Measurements from ENCODE around the gene CCDC112. TPM values are rescaled to one million over a fixed set of nuclear protein-coding genes. Genes with fewer than 3 reads are reported as not detected.

The CCDC112 gene
- 1 to 10 TPM; 2.1 to 2.6 TPM for total RNA-seq

GRCh38 chr5:115296124-115297022 is at the start of gene CCDC112:
Gene CCDC112 (minus strand): TSS chr5:115296654. CDS start chr5:115296543, 111 bp downstream.
- peak; percentile 80 for DNase-seq
- peak within 1 kb of the TSS; percentile 10 for H3K27ac Mint-ChIP-seq
- peaks cover 13% of the 10 kb centered on the region for H3K4me1 Mint-ChIP-seq
- peak within 1 kb of the TSS; percentile 77 for H3K4me3 Mint-ChIP-seq
- peaks cover 5% of the 10 kb centered on the region for H3K9me3 Mint-ChIP-seq
- ChIA-PET POLR2A (interaction anchor here (0.6 to 0.9 kb wide), 2 partner anchors 35 to 52 kb away, joined by 3 to 4 read pairs; no protein-coding TSS in a partner anchor), CTCF (interaction anchor here (0.6 to 1.5 kb wide), 3 partner anchors 13 to 81 kb away, joined by 3 to 5 read pairs (median 3); no protein-coding TSS in a partner anchor)
- peaks cover 2% of the 10 kb centered on the region for H3K36me3 Mint-ChIP-seq (ENCODE audit: low read depth)
- H3K27me3 Mint-ChIP-seq: peaks cover 42% of the 10 kb centered on the region

GRCh38 chr5:115345344-115345743 is 48.9 kb upstream of the CCDC112 start:
- H3K9me3 Mint-ChIP-seq: no peaks in the 10 kb centered on the region
- ChIA-PET CTCF (no interaction called here), POLR2A (no interaction called here)
- no peaks in the 10 kb centered on the region for H3K4me1 Mint-ChIP-seq
- H3K27me3 Mint-ChIP-seq: peaks cover 18% of the 10 kb centered on the region
- no peak for DNase-seq
- no peak overlapping the region for H3K27ac Mint-ChIP-seq
- no peak overlapping the region for H3K4me3 Mint-ChIP-seq
- no peaks in the 10 kb centered on the region for H3K36me3 Mint-ChIP-seq (ENCODE audit: low read depth)

GRCh38 chr5:115343855-115344254 is 47.4 kb upstream of the CCDC112 start:
- Mint-ChIP-seq H3K27ac (no peak overlapping the region), H3K4me3 (no peak overlapping the region), H3K27me3 (peaks cover 27% of the 10 kb centered on the region), H3K4me1 (no peaks in the 10 kb centered on the region), H3K36me3 (ENCODE audit: low read depth) (no peaks in the 10 kb centered on the region), H3K9me3 (no peaks in the 10 kb centered on the region)
- ChIA-PET POLR2A (no interaction called here), CTCF (no interaction called here)
- DNase-seq: no peak

- Mint-ChIP-seq H3K9me3 (no peaks in the 10 kb centered on the region), H3K36me3 (ENCODE audit: low read depth) (no peaks in the 10 kb centered on the region), H3K4me1 (no peaks in the 10 kb centered on the region), H3K27me3 (peaks cover 35% of the 10 kb centered on the region), H3K4me3 (no peak overlapping the region), H3K27ac (no peak overlapping the region)
- POLR2A ChIA-PET: no interaction called here
- CTCF ChIA-PET: no interaction called here
- DNase-seq: no peak
Measured at GRCh38 chr5:115342590-115343377, 46.3 kb upstream of the CCDC112 start.

- H3K36me3 Mint-ChIP-seq (ENCODE audit: low read depth): no peaks in the 10 kb centered on the region
- H3K4me3 Mint-ChIP-seq: no peak overlapping the region
- POLR2A ChIA-PET: no interaction called here
- no peaks in the 10 kb centered on the region for H3K9me3 Mint-ChIP-seq
- H3K27ac Mint-ChIP-seq: no peak overlapping the region
- no peak for DNase-seq
- no peaks in the 10 kb centered on the region for H3K4me1 Mint-ChIP-seq
- CTCF ChIA-PET: no interaction called here
- H3K27me3 Mint-ChIP-seq: peaks cover 35% of the 10 kb centered on the region
Measured at GRCh38 chr5:115341745-115342144, 45.3 kb upstream of the CCDC112 start.

GRCh38 chr5:115338851-115339250 is 42.4 kb upstream of the CCDC112 start:
- ChIA-PET CTCF (no interaction called here), POLR2A (no interaction called here)
- DNase-seq: no peak
- Mint-ChIP-seq H3K9me3 (no peaks in the 10 kb centered on the region), H3K27ac (no peak overlapping the region), H3K4me3 (no peak overlapping the region), H3K27me3 (peaks cover 39% of the 10 kb centered on the region), H3K36me3 (ENCODE audit: low read depth) (no peaks in the 10 kb centered on the region), H3K4me1 (no peaks in the 10 kb centered on the region)

GRCh38 chr5:115337882-115338281 is 41.4 kb upstream of the CCDC112 start:
- no peak overlapping the region for H3K4me3 Mint-ChIP-seq
- ChIA-PET CTCF (no interaction called here), POLR2A (no interaction called here)
- peaks cover 39% of the 10 kb centered on the region for H3K27me3 Mint-ChIP-seq
- H3K36me3 Mint-ChIP-seq (ENCODE audit: low read depth): no peaks in the 10 kb centered on the region
- H3K4me1 Mint-ChIP-seq: peaks cover 5% of the 10 kb centered on the region
- H3K9me3 Mint-ChIP-seq: no peaks in the 10 kb centered on the region
- DNase-seq: no peak
- no peak overlapping the region for H3K27ac Mint-ChIP-seq

- H3K4me3 Mint-ChIP-seq: no peak overlapping the region
- H3K27me3 Mint-ChIP-seq: peaks cover 35% of the 10 kb centered on the region
Measured at GRCh38 chr5:115336964-115337363, 40.5 kb upstream of the CCDC112 start.

GRCh38 chr5:115336201-115336720 is 39.8 kb upstream of the CCDC112 start:
- no peak for DNase-seq
- ChIA-PET CTCF (no interaction called here), POLR2A (no interaction called here)
- Mint-ChIP-seq H3K4me1 (peaks cover 7% of the 10 kb centered on the region), H3K27me3 (peaks cover 29% of the 10 kb centered on the region), H3K4me3 (no peak overlapping the region), H3K9me3 (no peaks in the 10 kb centered on the region), H3K36me3 (ENCODE audit: low read depth) (no peaks in the 10 kb centered on the region), H3K27ac (no peak overlapping the region)

More at GRCh38 chr5:115336964-115337363, 40.5 kb upstream of the CCDC112 start:
- H3K4me1 Mint-ChIP-seq: peaks cover 7% of the 10 kb centered on the region
- H3K9me3 Mint-ChIP-seq: no peaks in the 10 kb centered on the region
- H3K27ac Mint-ChIP-seq: no peak overlapping the region
- DNase-seq: no peak
- H3K36me3 Mint-ChIP-seq (ENCODE audit: low read depth): no peaks in the 10 kb centered on the region
- ChIA-PET CTCF (interaction anchor here (0.6 kb wide), 1 partner anchor 79 kb away, joined by 4 read pairs; no protein-coding TSS in a partner anchor), POLR2A (no interaction called here)

GRCh38 chr5:115335301-115335700 is 38.8 kb upstream of the CCDC112 start:
- DNase-seq: no peak
- Mint-ChIP-seq H3K4me1 (peaks cover 7% of the 10 kb centered on the region), H3K27ac (no peak overlapping the region), H3K9me3 (no peaks in the 10 kb centered on the region), H3K36me3 (ENCODE audit: low read depth) (no peaks in the 10 kb centered on the region), H3K27me3 (peaks cover 29% of the 10 kb centered on the region), H3K4me3 (no peak overlapping the region)
- ChIA-PET CTCF (no interaction called here), POLR2A (no interaction called here)

GRCh38 chr5:115333164-115333563 is 36.7 kb upstream of the CCDC112 start:
- H3K4me3 Mint-ChIP-seq: no peak overlapping the region
- DNase-seq: peak; percentile 11
- H3K4me1 Mint-ChIP-seq: peaks cover 7% of the 10 kb centered on the region
- peaks cover 14% of the 10 kb centered on the region for H3K27me3 Mint-ChIP-seq
- H3K9me3 Mint-ChIP-seq: no peaks in the 10 kb centered on the region
- POLR2A ChIA-PET: no interaction called here
- no peak overlapping the region for H3K27ac Mint-ChIP-seq
- CTCF ChIA-PET: no interaction called here
- H3K36me3 Mint-ChIP-seq (ENCODE audit: low read depth): no peaks in the 10 kb centered on the region

GRCh38 chr5:115330830-115331229 is 34.4 kb upstream of the CCDC112 start:
- Mint-ChIP-seq H3K9me3 (no peaks in the 10 kb centered on the region), H3K27me3 (peaks cover 17% of the 10 kb centered on the region), H3K27ac (no peak overlapping the region), H3K4me3 (no peak overlapping the region), H3K4me1 (peaks cover 7% of the 10 kb centered on the region), H3K36me3 (ENCODE audit: low read depth) (no peaks in the 10 kb centered on the region)
- POLR2A ChIA-PET: interaction anchor here (0.6 kb wide), 1 partner anchor 208 kb away, joined by 3 read pairs; no protein-coding TSS in a partner anchor
- CTCF ChIA-PET: interaction anchor here (0.6 to 0.8 kb wide), 2 partner anchors 12 to 239 kb away, joined by 3 to 4 read pairs; no protein-coding TSS in a partner anchor
- no peak for DNase-seq

GRCh38 chr5:115329475-115329874 is 33.0 kb upstream of the CCDC112 start:
- no peak for DNase-seq
- Mint-ChIP-seq H3K4me3 (no peak overlapping the region), H3K4me1 (peaks cover 7% of the 10 kb centered on the region), H3K27me3 (peaks cover 15% of the 10 kb centered on the region), H3K36me3 (ENCODE audit: low read depth) (no peaks in the 10 kb centered on the region), H3K9me3 (no peaks in the 10 kb centered on the region), H3K27ac (no peak overlapping the region)
- ChIA-PET POLR2A (no interaction called here), CTCF (no interaction called here)

All from activated CD4-positive, alpha-beta T cell treated with anti-CD3 and anti-CD28 coated beads, Interleukin-2, amount 10 ng/mL, durations not matched to agents 7 days and 5 days (primary cell).